Adrenal gland (tissue), 5 donors: ENCODE measurements around the gene SERGEF.

Source experiments
- CTCF ChIP-seq, 6 experiments: fragments of 450-650 bp in 4 of 6; fragments of 200-600 bp in 2 of 6; sonication (generic) in 1 of 6; IDR thresholded peaks; 1 replicate in 5 of 6; 2 replicates in 1 of 6; pipeline versions ENCODE4 v1.5.1 to v1.8.0; 2016 to 2021; ENCODE audit warnings: antibody characterized with exemption in 6 of 6, mild to moderate bottlenecking in 2 of 6, moderate library complexity in 1 of 6
- POLR2A ChIP-seq, 2 donors: fragments of 450-650 bp; IDR thresholded peaks; one replicate each; pipeline ENCODE4 v1.6.1; 2017; ENCODE audit warnings: antibody characterized with exemption in 2 of 2, mild to moderate bottlenecking in 2 of 2, moderate library complexity in 1 of 2
- donor health status: DM: no; HTN: no; CAD: no.

GRCh38 chr11:17839450-17839849, 173.4 kb downstream of the SERGEF start:
- TF ChIP-seq CTCF (IDR thresholded peaks at IDR 0.05), result no peak
- no peak for TF ChIP-seq POLR2A (IDR thresholded peaks at IDR 0.05)
